ENCODE data around the gene PCSK9. TPM values are rescaled to one million over a fixed set of nuclear protein-coding genes. Genes with fewer than 3 reads are reported as not detected.

Gene PCSK9
- total and polyA plus RNA-seq, 3 experiments from 2014 or later = not detected

GRCh38 chr1:54995835-54996234, 43.5 kb upstream of the PCSK9 start:
- H3K4me3 Mint-ChIP-seq = peak overlapping the region; percentile 1 to 84 (median 74)
- Histone ChIP-seq H3K27ac (ENCODE audit: low read depth, low read length) (no peak overlapping the region), H3K4me1 (ENCODE audit: insufficient read depth, low read length) (peaks cover 21% of the 10 kb centered on the region), H3K27me3 (ENCODE audit: insufficient read depth, low read length, poor library complexity, severe bottlenecking) (peaks cover 17% of the 10 kb centered on the region), H3K9me3 (ENCODE audit: low read length) (no peaks in the 10 kb centered on the region), H3K36me3 (ENCODE audit: insufficient read depth, low read length) (no peaks in the 10 kb centered on the region), H3K4me3 (ENCODE audit: low read length) (no peak overlapping the region)
- no peaks in the 10 kb centered on the region for H3K9me3 Mint-ChIP-seq
- H3K36me3 Mint-ChIP-seq = no peaks in the 10 kb centered on the region
- H3K27ac Mint-ChIP-seq = peak overlapping the region; percentile 1 to 98 (median 74)
- DNase-seq = peak; percentile 19 to 70 (median 31)
- peaks cover 25 to 51% of the 10 kb centered on the region in 2 donors for H3K27me3 Mint-ChIP-seq
- ChIA-PET CTCF (interaction anchor here (0.6 to 7.5 kb wide), 9 partner anchors 9 to 49 kb away, joined by 3 to 111 read pairs (median 4); no protein-coding TSS in a partner anchor), POLR2A (interaction anchor here (1.1 kb wide), 1 partner anchor 24 kb away, joined by 5 read pairs; no protein-coding TSS in a partner anchor)
- H3K4me1 Mint-ChIP-seq = peaks cover 22 to 30% (median 26%) of the 10 kb centered on the region in 3 donors

- Histone ChIP-seq H3K4me1 (ENCODE audit: insufficient read depth, low read length) (peaks cover 21% of the 10 kb centered on the region), H3K36me3 (ENCODE audit: insufficient read depth, low read length) (no peaks in the 10 kb centered on the region), H3K4me3 (ENCODE audit: low read length) (no peak overlapping the region), H3K27me3 (ENCODE audit: insufficient read depth, low read length, poor library complexity, severe bottlenecking) (peaks cover 17% of the 10 kb centered on the region), H3K27ac (ENCODE audit: low read depth, low read length) (no peak overlapping the region), H3K9me3 (ENCODE audit: low read length) (no peaks in the 10 kb centered on the region)
- no peaks in the 10 kb centered on the region for H3K9me3 Mint-ChIP-seq
- H3K27ac Mint-ChIP-seq = peak overlapping the region in 7 of 8 donors; percentile 37 to 98 (median 76)
- H3K27me3 Mint-ChIP-seq = peaks cover 25 to 51% of the 10 kb centered on the region in 2 donors
- peak overlapping the region; percentile 1 to 88 (median 74) for H3K4me3 Mint-ChIP-seq
- POLR2A ChIA-PET = interaction anchor here (1.1 kb wide), 1 partner anchor 24 kb away, joined by 5 read pairs; no protein-coding TSS in a partner anchor
- H3K4me1 Mint-ChIP-seq = peaks cover 22 to 30% (median 26%) of the 10 kb centered on the region in 3 donors
- H3K36me3 Mint-ChIP-seq = no peaks in the 10 kb centered on the region
- peak; percentile 58 to 81 (median 73) for DNase-seq
- CTCF ChIA-PET = interaction anchor here (0.6 to 7.5 kb wide), 11 partner anchors 9 to 61 kb away, joined by 3 to 111 read pairs (median 3); no protein-coding TSS in a partner anchor
Measured at GRCh38 chr1:54996359-54996868, 42.9 kb upstream of the PCSK9 start.

DNA sequence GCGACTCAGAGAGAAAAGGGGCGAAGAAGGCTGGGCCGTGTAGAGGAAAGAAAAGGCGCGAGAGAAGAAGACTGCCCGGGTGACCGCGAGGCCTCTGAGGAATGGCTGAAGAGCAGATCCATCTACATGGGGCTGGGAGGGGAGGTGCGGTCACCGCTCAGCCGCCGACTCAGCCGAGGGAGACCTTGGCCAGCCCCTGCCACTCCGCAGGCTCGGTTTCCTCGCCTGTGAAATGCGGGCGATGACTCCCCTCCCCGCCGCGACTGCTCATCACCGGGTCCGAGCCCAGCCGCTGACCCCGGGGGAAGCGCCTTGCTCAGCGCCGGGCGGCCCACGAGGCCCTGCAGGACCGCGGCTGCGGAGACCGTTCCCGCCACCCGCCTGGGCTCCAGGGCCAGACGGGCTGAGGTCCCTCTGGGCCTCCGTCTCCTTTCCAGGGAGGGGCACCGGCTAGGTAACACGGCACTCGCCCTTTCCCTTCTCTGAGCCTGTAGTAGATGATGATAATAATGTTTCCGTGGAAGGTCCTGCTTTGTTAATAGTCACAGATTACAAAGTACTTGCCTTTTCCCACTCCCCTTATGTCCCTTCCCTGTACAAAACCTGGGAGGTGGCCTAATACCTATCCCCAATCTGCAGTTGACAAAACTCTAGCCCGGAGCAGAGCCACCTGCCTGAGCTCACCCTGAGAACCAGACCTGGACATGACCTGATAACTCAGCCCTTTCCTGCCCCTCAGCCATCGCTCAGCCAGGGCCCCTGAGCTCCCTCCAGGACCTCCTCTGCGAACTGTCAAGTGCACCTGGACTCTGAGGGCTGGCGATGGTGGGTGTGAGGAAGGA, 42.3 kb upstream of the PCSK9 start:
- Histone ChIP-seq H3K4me3 (ENCODE audit: low read length) (no peak overlapping the region), H3K27ac (ENCODE audit: low read depth, low read length) (no peak overlapping the region), H3K27me3 (ENCODE audit: insufficient read depth, low read length, poor library complexity, severe bottlenecking) (peaks cover 17% of the 10 kb centered on the region), H3K36me3 (ENCODE audit: insufficient read depth, low read length) (no peaks in the 10 kb centered on the region), H3K4me1 (ENCODE audit: insufficient read depth, low read length) (peaks cover 21% of the 10 kb centered on the region), H3K9me3 (ENCODE audit: low read length) (no peaks in the 10 kb centered on the region)
- ChIA-PET CTCF (interaction anchor here (0.8 to 7.5 kb wide), 7 partner anchors 10 to 62 kb away, joined by 3 to 111 read pairs (median 4); no protein-coding TSS in a partner anchor), POLR2A (interaction anchor here (1.1 kb wide), 1 partner anchor 23 kb away, joined by 5 read pairs; no protein-coding TSS in a partner anchor)
- H3K27me3 Mint-ChIP-seq = peaks cover 25 to 51% of the 10 kb centered on the region in 2 donors
- H3K4me3 Mint-ChIP-seq = peak overlapping the region; percentile 1 to 88 (median 74)
- H3K9me3 Mint-ChIP-seq = no peaks in the 10 kb centered on the region
- H3K27ac Mint-ChIP-seq = peak overlapping the region in 4 of 8 donors; percentile 52 to 90 (median 70)
- peaks cover 22 to 30% (median 26%) of the 10 kb centered on the region in 3 donors for H3K4me1 Mint-ChIP-seq
- H3K36me3 Mint-ChIP-seq = no peaks in the 10 kb centered on the region
- no peak for DNase-seq

- H3K4me1 ChIP-seq (ENCODE audit: insufficient read depth, low read length) = peaks cover 21% of the 10 kb centered on the region
- peaks cover 17% of the 10 kb centered on the region for H3K27me3 ChIP-seq (ENCODE audit: insufficient read depth, low read length, poor library complexity, severe bottlenecking)
- H3K36me3 ChIP-seq (ENCODE audit: insufficient read depth, low read length) = no peaks in the 10 kb centered on the region
- H3K4me1 Mint-ChIP-seq = peaks cover 22 to 30% (median 26%) of the 10 kb centered on the region in 3 donors
- DNase-seq = no peak
- ChIA-PET CTCF (interaction anchor here (7.5 kb wide), 1 partner anchor 51 kb away, joined by 111 read pairs; no protein-coding TSS in a partner anchor), POLR2A (no interaction called here)
- no peak overlapping the region for H3K27ac Mint-ChIP-seq
- no peaks in the 10 kb centered on the region for H3K9me3 ChIP-seq (ENCODE audit: low read length)
- no peaks in the 10 kb centered on the region for H3K9me3 Mint-ChIP-seq
- H3K36me3 Mint-ChIP-seq = no peaks in the 10 kb centered on the region
- peak overlapping the region in 3 of 7 donors; percentile 36 to 71 (median 51) for H3K4me3 Mint-ChIP-seq
- no peak overlapping the region for H3K4me3 ChIP-seq (ENCODE audit: low read length)
- H3K27me3 Mint-ChIP-seq = peaks cover 25 to 51% of the 10 kb centered on the region in 2 donors
- H3K27ac ChIP-seq (ENCODE audit: low read depth, low read length) = no peak overlapping the region
Measured at GRCh38 chr1:54997711-54997986, 41.7 kb upstream of the PCSK9 start.

GRCh38 chr1:54998100-54998499, 41.2 kb upstream of the PCSK9 start:
- no peak overlapping the region for H3K4me3 Mint-ChIP-seq
- Histone ChIP-seq H3K27me3 (ENCODE audit: insufficient read depth, low read length, poor library complexity, severe bottlenecking) (peaks cover 17% of the 10 kb centered on the region), H3K4me1 (ENCODE audit: insufficient read depth, low read length) (peaks cover 21% of the 10 kb centered on the region), H3K36me3 (ENCODE audit: insufficient read depth, low read length) (no peaks in the 10 kb centered on the region), H3K9me3 (ENCODE audit: low read length) (no peaks in the 10 kb centered on the region), H3K4me3 (ENCODE audit: low read length) (no peak overlapping the region), H3K27ac (ENCODE audit: low read depth, low read length) (no peak overlapping the region)
- no peak for DNase-seq
- peaks cover 22 to 30% (median 26%) of the 10 kb centered on the region in 3 donors for H3K4me1 Mint-ChIP-seq
- H3K9me3 Mint-ChIP-seq = no peaks in the 10 kb centered on the region
- no peaks in the 10 kb centered on the region for H3K36me3 Mint-ChIP-seq
- H3K27ac Mint-ChIP-seq = no peak overlapping the region
- ChIA-PET POLR2A (no interaction called here), CTCF (interaction anchor here (7.5 kb wide), 1 partner anchor 51 kb away, joined by 111 read pairs; no protein-coding TSS in a partner anchor)
- peaks cover 25 to 51% of the 10 kb centered on the region in 2 donors for H3K27me3 Mint-ChIP-seq

DNA sequence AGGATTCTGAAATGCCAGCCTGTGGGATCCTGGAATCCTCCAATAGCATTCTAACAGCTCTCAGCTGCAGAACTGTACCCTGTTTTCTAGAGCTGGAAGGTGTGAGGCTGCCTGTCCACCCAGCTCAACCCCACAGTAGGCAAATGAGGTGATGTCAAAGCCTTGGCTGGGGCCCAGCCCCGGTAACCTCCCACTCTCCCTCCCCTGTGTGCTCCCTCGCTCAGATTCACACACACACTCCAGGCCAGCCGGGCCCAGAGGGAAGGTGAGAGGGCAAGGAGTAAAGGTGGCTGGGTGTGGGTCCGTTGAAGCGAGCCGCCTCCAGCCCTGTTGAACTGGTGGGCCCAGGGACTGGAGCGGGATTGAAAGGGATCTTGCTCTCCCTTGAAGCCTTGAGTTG, 40.7 kb upstream of the PCSK9 start, which contains the start of gene BSND:
TSS of gene BSND (plus strand) at position 257 of the 400 bp plus-strand sequence. CDS start 254 bp downstream, outside the sequence.
- H3K4me1 ChIP-seq (ENCODE audit: insufficient read depth, low read length) = peaks cover 21% of the 10 kb centered on the region
- Mint-ChIP-seq H3K36me3 (no peaks in the 10 kb centered on the region), H3K27ac (no peak within 1 kb of the TSS), H3K4me3 (no peak within 1 kb of the TSS), H3K4me1 (peaks cover 22 to 30% (median 26%) of the 10 kb centered on the region in 3 donors), H3K27me3 (peaks cover 25 to 51% of the 10 kb centered on the region in 2 donors), H3K9me3 (no peaks in the 10 kb centered on the region)
- DNase-seq = no peak
- POLR2A ChIA-PET = no interaction called here
- H3K27me3 ChIP-seq (ENCODE audit: insufficient read depth, low read length, poor library complexity, severe bottlenecking) = peaks cover 17% of the 10 kb centered on the region
- CTCF ChIA-PET = interaction anchor here (7.5 kb wide), 1 partner anchor 52 kb away, joined by 111 read pairs; no protein-coding TSS in a partner anchor
- H3K9me3 ChIP-seq (ENCODE audit: low read length) = no peaks in the 10 kb centered on the region
- no peak within 1 kb of the TSS for H3K27ac ChIP-seq (ENCODE audit: low read depth, low read length)
- no peak within 1 kb of the TSS for H3K4me3 ChIP-seq (ENCODE audit: low read length)
- no peaks in the 10 kb centered on the region for H3K36me3 ChIP-seq (ENCODE audit: insufficient read depth, low read length)

GRCh38 chr1:55000110-55001085, 39.0 kb upstream of the PCSK9 start:
- POLR2A ChIA-PET = no interaction called here
- no peak overlapping the region for H3K4me3 ChIP-seq (ENCODE audit: low read length)
- H3K36me3 ChIP-seq (ENCODE audit: insufficient read depth, low read length) = no peaks in the 10 kb centered on the region
- no peaks in the 10 kb centered on the region for H3K9me3 ChIP-seq (ENCODE audit: low read length)
- no peak for DNase-seq
- CTCF ChIA-PET = interaction anchor here (1.4 to 7.5 kb wide), 2 partner anchors 10 to 53 kb away, joined by 3 to 111 read pairs; no protein-coding TSS in a partner anchor
- no peak overlapping the region for H3K4me3 Mint-ChIP-seq
- H3K36me3 Mint-ChIP-seq = no peaks in the 10 kb centered on the region
- peaks cover 14 to 23% (median 19%) of the 10 kb centered on the region in 3 donors for H3K4me1 Mint-ChIP-seq
- peaks cover 25 to 46% of the 10 kb centered on the region in 2 donors for H3K27me3 Mint-ChIP-seq
- no peak overlapping the region for H3K27ac ChIP-seq (ENCODE audit: low read depth, low read length)
- no peak overlapping the region for H3K27ac Mint-ChIP-seq
- H3K4me1 ChIP-seq (ENCODE audit: insufficient read depth, low read length) = peaks cover 16% of the 10 kb centered on the region
- no peaks in the 10 kb centered on the region for H3K9me3 Mint-ChIP-seq
- peaks cover 17% of the 10 kb centered on the region for H3K27me3 ChIP-seq (ENCODE audit: insufficient read depth, low read length, poor library complexity, severe bottlenecking)

Data from CD8-positive, alpha-beta memory T cell (primary cell).